ENCODE results near the gene CHCT1.

DNA sequence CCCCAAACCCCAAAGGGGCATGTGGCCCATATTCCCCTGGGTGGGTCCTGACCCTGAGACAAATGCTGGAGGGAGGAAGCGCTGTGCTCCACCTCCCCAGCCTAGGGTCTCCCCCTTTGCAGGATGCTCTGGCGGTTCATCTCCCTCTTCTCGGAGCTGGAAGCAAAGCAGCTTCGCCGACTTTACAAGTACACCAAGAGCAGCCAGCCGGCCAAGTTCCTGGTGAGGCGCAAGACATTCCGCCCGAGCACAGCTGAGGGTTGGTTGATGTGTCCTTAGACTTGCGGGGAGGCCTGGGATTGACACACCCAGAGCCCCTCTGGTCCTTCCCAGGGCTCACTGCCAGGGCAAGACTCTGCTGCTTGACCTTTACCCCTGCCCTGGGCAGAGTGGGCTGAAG is 4.3 kb downstream of the CHCT1 start:
- TF ChIP-seq, protein P1, sequence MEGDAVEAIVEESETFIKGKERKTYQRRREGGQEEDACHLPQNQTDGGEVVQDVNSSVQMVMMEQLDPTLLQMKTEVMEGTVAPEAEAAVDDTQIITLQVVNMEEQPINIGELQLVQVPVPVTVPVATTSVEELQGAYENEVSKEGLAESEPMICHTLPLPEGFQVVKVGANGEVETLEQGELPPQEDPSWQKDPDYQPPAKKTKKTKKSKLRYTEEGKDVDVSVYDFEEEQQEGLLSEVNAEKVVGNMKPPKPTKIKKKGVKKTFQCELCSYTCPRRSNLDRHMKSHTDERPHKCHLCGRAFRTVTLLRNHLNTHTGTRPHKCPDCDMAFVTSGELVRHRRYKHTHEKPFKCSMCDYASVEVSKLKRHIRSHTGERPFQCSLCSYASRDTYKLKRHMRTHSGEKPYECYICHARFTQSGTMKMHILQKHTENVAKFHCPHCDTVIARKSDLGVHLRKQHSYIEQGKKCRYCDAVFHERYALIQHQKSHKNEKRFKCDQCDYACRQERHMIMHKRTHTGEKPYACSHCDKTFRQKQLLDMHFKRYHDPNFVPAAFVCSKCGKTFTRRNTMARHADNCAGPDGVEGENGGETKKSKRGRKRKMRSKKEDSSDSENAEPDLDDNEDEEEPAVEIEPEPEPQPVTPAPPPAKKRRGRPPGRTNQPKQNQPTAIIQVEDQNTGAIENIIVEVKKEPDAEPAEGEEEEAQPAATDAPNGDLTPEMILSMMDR (IDR thresholded peaks at IDR 0.05) = no peak
- no peak for TF ChIP-seq POLR2A (IDR thresholded peaks at IDR 0.05)

Measured in body of pancreas (tissue), 4 donors.